Measurements from ENCODE around the gene ITGBL1.

The ITGBL1 gene

GRCh38 chr13:101475536-101475935 is 23.1 kb downstream of the ITGBL1 start:
- TF ChIP-seq TARDBP (IDR thresholded peaks at IDR 0.05) (no peak), HDGF (IDR thresholded peaks at IDR 0.05; ENCODE audit: borderline replicate concordance) (no peak), NFRKB (IDR thresholded peaks at IDR 0.05) (no peak), BHLHE40 (IDR thresholded peaks at IDR 0.05; ENCODE audit: borderline replicate concordance) (no peak), PKNOX1 (IDR thresholded peaks at IDR 0.05) (no peak), L3MBTL2 (conservative IDR thresholded peaks at IDR 0.05) (no peak), CTBP1 (IDR thresholded peaks at IDR 0.05; ENCODE audit: borderline replicate concordance) (no peak), SUZ12 (IDR thresholded peaks at IDR 0.05) (no peak), FOXM1 (IDR thresholded peaks at IDR 0.05; ENCODE audit: borderline replicate concordance) (no peak), FOXK2 (IDR thresholded peaks at IDR 0.05) (no peak), ZNF384 (IDR thresholded peaks at IDR 0.05) (no peak), ELF4 (IDR thresholded peaks at IDR 0.05) (no peak), LEF1 (IDR thresholded peaks at IDR 0.05; ENCODE audit: borderline replicate concordance) (no peak), FOXA1 (IDR thresholded peaks at IDR 0.05) (no peak), SP1 (IDR thresholded peaks at IDR 0.05) (no peak), ARNT (IDR thresholded peaks at IDR 0.05) (no peak)

GRCh38 chr13:101481421-101481820 is 28.9 kb downstream of the ITGBL1 start:
- TF ChIP-seq ELF4 (IDR thresholded peaks at IDR 0.05) (no peak), BHLHE40 (IDR thresholded peaks at IDR 0.05; ENCODE audit: borderline replicate concordance) (no peak)
- ChIA-PET POLR2A (no interaction called here), CTCF (no interaction called here)
- no peak for DNase-seq (ENCODE audit: extremely low spot score)

More at GRCh38 chr13:101475536-101475935, 23.1 kb downstream of the ITGBL1 start:
- ChIA-PET POLR2A (no interaction called here), CTCF (no interaction called here)
- no peak for DNase-seq (ENCODE audit: extremely low spot score)

GRCh38 chr13:101486708-101487437 is 34.4 kb downstream of the ITGBL1 start:
- DNase-seq (ENCODE audit: extremely low spot score): no peak
- ChIA-PET CTCF (no interaction called here), POLR2A (no interaction called here)
- no peak for TF ChIP-seq SP1 (IDR thresholded peaks at IDR 0.05)
- no peak for TF ChIP-seq NFRKB (IDR thresholded peaks at IDR 0.05)
- TF ChIP-seq TARDBP (IDR thresholded peaks at IDR 0.05): no peak
- TF ChIP-seq L3MBTL2 (conservative IDR thresholded peaks at IDR 0.05): no peak
- TF ChIP-seq FOXK2 (IDR thresholded peaks at IDR 0.05): no peak
- no peak for TF ChIP-seq BHLHE40 (IDR thresholded peaks at IDR 0.05; ENCODE audit: borderline replicate concordance)
- no peak for TF ChIP-seq ELF4 (IDR thresholded peaks at IDR 0.05)
- no peak for TF ChIP-seq SUZ12 (IDR thresholded peaks at IDR 0.05)
- TF ChIP-seq FOXM1 (IDR thresholded peaks at IDR 0.05; ENCODE audit: borderline replicate concordance): no peak
- no peak for TF ChIP-seq LEF1 (IDR thresholded peaks at IDR 0.05; ENCODE audit: borderline replicate concordance)
- TF ChIP-seq PKNOX1 (IDR thresholded peaks at IDR 0.05): no peak
- TF ChIP-seq HDGF (IDR thresholded peaks at IDR 0.05; ENCODE audit: borderline replicate concordance): no peak
- TF ChIP-seq FOXA1 (IDR thresholded peaks at IDR 0.05): no peak
- TF ChIP-seq ZNF384 (IDR thresholded peaks at IDR 0.05): no peak
- no peak for TF ChIP-seq ARNT (IDR thresholded peaks at IDR 0.05)
- no peak for TF ChIP-seq CTBP1 (IDR thresholded peaks at IDR 0.05; ENCODE audit: borderline replicate concordance)

- CTCF ChIA-PET: no interaction called here
- TF ChIP-seq HDGF (IDR thresholded peaks at IDR 0.05; ENCODE audit: borderline replicate concordance): no peak
- no peak for TF ChIP-seq SP1 (IDR thresholded peaks at IDR 0.05)
- TF ChIP-seq NFRKB (IDR thresholded peaks at IDR 0.05): no peak
- TF ChIP-seq L3MBTL2 (conservative IDR thresholded peaks at IDR 0.05): no peak
- no peak for TF ChIP-seq LEF1 (IDR thresholded peaks at IDR 0.05; ENCODE audit: borderline replicate concordance)
- TF ChIP-seq FOXA1 (IDR thresholded peaks at IDR 0.05): no peak
- no peak for TF ChIP-seq FOXK2 (IDR thresholded peaks at IDR 0.05)
- TF ChIP-seq TARDBP (IDR thresholded peaks at IDR 0.05): no peak
- TF ChIP-seq CTBP1 (IDR thresholded peaks at IDR 0.05; ENCODE audit: borderline replicate concordance): no peak
- no peak for TF ChIP-seq ZNF384 (IDR thresholded peaks at IDR 0.05)
- TF ChIP-seq SUZ12 (IDR thresholded peaks at IDR 0.05): no peak
- no peak for TF ChIP-seq BHLHE40 (IDR thresholded peaks at IDR 0.05; ENCODE audit: borderline replicate concordance)
- no peak for TF ChIP-seq PKNOX1 (IDR thresholded peaks at IDR 0.05)
- no peak for DNase-seq (ENCODE audit: extremely low spot score)
- POLR2A ChIA-PET: no interaction called here
These were observed 35.0 kb downstream of the ITGBL1 start for GRCh38 chr13:101487438-101487830.

GRCh38 chr13:101488734-101489133 is 36.3 kb downstream of the ITGBL1 start:
- ChIA-PET POLR2A (no interaction called here), CTCF (no interaction called here)
- DNase-seq (ENCODE audit: extremely low spot score): no peak
- no peak for TF ChIP-seq HDGF (IDR thresholded peaks at IDR 0.05; ENCODE audit: borderline replicate concordance)
- TF ChIP-seq BHLHE40 (IDR thresholded peaks at IDR 0.05; ENCODE audit: borderline replicate concordance): no peak
- TF ChIP-seq L3MBTL2 (conservative IDR thresholded peaks at IDR 0.05): no peak
- no peak for TF ChIP-seq NFRKB (IDR thresholded peaks at IDR 0.05)
- no peak for TF ChIP-seq ELF4 (IDR thresholded peaks at IDR 0.05)
- TF ChIP-seq TARDBP (IDR thresholded peaks at IDR 0.05): no peak
- TF ChIP-seq SP1 (IDR thresholded peaks at IDR 0.05): no peak
- no peak for TF ChIP-seq ARNT (IDR thresholded peaks at IDR 0.05)
- TF ChIP-seq FOXA1 (IDR thresholded peaks at IDR 0.05): no peak
- no peak for TF ChIP-seq FOXK2 (IDR thresholded peaks at IDR 0.05)

GRCh38 chr13:101489643-101490405 is 37.3 kb downstream of the ITGBL1 start:
- TF ChIP-seq ZNF384 (IDR thresholded peaks at IDR 0.05) (no peak), FOXM1 (IDR thresholded peaks at IDR 0.05; ENCODE audit: borderline replicate concordance) (no peak), PKNOX1 (IDR thresholded peaks at IDR 0.05) (no peak)
- DNase-seq (ENCODE audit: extremely low spot score): no peak
- CTCF ChIA-PET: no interaction called here
- POLR2A ChIA-PET: no interaction called here
